Epithelial cell of proximal tubule (primary cell): ENCODE measurements around the gene FARSA. TPM values are rescaled to one million over a fixed set of nuclear protein-coding genes. Genes with fewer than 3 reads are reported as not detected.

Experiments
- DNase-seq: peaks from one replicate; pipeline ENCODE4 v3.0.0-alpha.2; 2011; ENCODE audit warnings: low read depth
- H3K4me3 ChIP-seq: 2 replicates; pipeline ENCODE4 v1.5.1; 2011; ENCODE audit warnings: low read depth, mild to moderate bottlenecking, low read length
- total RNA-seq: library from RNA; depleted of rRNA; stranded (reverse); fragments of >200 nt; gene quantifications from 2 replicates; pipeline ENCODE4 v1.2.3, GENCODE V29; 2015
- TF ChIP-seq, protein P1 (sequence below): conservative IDR thresholded peaks from 2 replicates; pipeline ENCODE4 v1.5.1; 2012; ENCODE audit warnings: low read depth, mild to moderate bottlenecking, low read length

FARSA gene
- total RNA-seq, 1 donor from 2014 or later = 89.1 TPM

GRCh38 chr19:12939975-12940423, 6.5 kb upstream of the FARSA start:
- H3K4me3 ChIP-seq = peak overlapping the region; percentile 79
- no peak for DNase-seq
- TF ChIP-seq, protein P1, sequence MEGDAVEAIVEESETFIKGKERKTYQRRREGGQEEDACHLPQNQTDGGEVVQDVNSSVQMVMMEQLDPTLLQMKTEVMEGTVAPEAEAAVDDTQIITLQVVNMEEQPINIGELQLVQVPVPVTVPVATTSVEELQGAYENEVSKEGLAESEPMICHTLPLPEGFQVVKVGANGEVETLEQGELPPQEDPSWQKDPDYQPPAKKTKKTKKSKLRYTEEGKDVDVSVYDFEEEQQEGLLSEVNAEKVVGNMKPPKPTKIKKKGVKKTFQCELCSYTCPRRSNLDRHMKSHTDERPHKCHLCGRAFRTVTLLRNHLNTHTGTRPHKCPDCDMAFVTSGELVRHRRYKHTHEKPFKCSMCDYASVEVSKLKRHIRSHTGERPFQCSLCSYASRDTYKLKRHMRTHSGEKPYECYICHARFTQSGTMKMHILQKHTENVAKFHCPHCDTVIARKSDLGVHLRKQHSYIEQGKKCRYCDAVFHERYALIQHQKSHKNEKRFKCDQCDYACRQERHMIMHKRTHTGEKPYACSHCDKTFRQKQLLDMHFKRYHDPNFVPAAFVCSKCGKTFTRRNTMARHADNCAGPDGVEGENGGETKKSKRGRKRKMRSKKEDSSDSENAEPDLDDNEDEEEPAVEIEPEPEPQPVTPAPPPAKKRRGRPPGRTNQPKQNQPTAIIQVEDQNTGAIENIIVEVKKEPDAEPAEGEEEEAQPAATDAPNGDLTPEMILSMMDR = no peak

- DNase-seq = no peak
- TF ChIP-seq, protein P1 = peak; percentile 23
Observed at GRCh38 chr19:12938779-12939601, 5.5 kb upstream of the FARSA start.

DNA sequence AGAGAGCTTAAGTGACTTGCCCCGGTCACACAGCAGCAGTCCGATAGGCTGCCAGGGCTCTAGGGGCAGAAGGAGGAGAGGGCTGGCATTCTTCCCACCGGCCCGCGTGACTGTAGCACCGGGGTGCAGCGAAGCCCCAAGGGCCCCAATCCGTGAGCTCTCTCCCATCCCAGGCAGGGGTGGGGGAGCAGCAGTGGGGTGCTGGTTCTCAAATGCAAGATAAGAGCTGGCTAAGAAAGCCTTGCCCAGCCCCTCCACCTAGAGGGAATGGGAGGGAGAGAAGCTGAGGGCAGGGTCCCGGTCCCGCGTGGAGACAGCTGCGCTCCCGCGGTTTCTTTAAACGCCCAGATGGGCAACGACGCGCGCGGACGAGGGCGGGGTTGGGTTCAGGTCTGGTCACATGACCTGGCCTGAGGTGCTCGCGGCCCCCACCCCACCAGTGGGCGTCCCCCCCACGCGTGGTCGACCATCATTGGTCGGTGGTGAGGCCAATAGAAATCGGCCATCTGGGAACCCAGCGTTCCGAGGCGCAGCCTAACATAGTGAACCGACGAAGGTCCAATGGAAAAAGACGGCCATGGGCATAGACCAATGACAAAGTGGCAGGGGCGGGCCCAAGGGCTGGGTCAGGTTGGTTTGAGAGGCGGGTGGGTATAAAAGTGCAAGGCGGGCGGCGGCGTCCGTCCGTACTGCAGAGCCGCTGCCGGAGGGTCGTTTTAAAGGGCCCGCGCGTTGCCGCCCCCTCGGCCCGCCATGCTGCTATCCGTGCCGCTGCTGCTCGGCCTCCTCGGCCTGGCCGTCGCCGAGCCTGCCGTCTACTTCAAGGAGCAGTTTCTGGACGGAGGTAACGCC, 4.6 kb upstream of the FARSA start, which contains the start of gene CALR:
CALR (plus strand) TSS at position 683 of the 852 bp plus-strand sequence; CDS start at position 754, 71 bp downstream.
- TF ChIP-seq, protein P1 = no peak
- DNase-seq = peak; percentile 89
- H3K4me3 ChIP-seq = peak within 1 kb of the TSS; percentile 79

More at GRCh38 chr19:12938779-12939601, 5.5 kb upstream of the FARSA start:
- H3K4me3 ChIP-seq = peak overlapping the region; percentile 79

DNA sequence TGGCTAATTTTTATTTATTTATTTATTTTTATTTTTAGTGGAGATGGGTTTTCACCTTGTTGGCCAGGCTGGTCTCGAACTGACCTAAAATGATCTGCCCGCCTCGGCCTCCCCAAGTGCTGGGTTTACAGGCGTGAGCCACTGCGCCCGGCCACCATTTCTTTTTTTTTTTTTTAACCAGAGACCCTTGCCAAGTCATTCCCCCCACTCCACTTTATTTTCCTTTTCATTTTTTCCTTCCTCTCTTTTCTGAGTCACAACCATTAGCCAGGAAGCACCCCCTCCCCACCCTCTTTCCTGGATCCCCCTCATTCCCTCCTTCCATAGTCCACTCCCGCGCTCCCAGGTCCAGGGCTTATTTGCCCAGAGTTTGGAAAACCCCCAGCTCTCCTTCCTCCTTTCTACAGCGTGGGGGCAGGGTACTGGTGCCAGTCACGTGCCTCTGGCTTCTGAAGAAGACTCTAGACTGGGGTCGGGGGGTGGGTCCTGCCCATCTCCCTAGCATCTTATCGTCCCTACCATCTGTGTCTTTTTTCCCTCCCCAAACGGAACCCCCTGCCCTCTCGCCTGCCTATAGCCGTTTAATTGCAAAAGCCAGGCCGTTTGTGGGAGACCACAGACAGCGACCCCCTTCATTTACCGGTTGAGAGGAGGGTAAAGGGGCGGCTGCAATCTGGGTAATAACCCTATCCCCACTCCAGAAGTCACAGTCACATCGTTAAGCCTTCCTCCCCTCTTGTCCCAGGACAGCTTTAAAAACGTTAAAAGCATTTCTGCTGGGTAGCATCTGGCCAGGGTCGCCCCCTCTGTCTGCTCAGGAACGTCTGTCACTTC, 3.8 kb upstream of the FARSA start:
- DNase-seq = no peak
- peak overlapping the region; percentile 79 for H3K4me3 ChIP-seq
- TF ChIP-seq, protein P1 = no peak

GRCh38 chr19:12936582-12936981, 3.1 kb upstream of the FARSA start:
- no peak overlapping the region for H3K4me3 ChIP-seq
- DNase-seq = no peak
- TF ChIP-seq, protein P1 = no peak

DNA sequence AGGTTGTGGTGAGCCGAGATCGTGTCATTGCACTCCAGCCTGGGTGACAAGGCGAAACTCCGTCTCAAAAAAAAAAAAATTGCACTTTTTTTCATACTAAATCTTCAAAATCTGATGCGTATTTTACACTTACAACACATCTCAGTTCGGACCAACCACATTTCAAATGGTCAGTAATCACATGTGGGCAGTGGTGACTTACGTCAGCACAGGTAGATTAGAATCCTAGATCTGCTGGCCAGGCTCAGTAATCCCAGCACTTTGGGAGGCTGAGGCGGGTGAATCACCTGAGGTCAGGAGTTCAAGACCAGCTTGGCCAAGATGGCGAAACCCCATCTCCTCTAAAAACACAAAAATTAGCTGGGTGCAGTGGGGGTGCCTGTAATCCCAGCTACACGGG, 1.6 kb upstream of the FARSA start:
- H3K4me3 ChIP-seq = no peak overlapping the region
- TF ChIP-seq, protein P1 = no peak
- no peak for DNase-seq
